MM.1S (cell line): Measurements from ENCODE around the gene ZNF446.

ENCODE experiments used
- EZH2 ChIP-seq: fragments of 300-600 bp; sonication (generic); optimal IDR thresholded peaks from 2 replicates; pipeline ENCODE3; 2017; ENCODE audit warnings: low read depth, mild to moderate bottlenecking, antibody characterized with exemption, low read length, mixed read lengths
- EZH2phosphoT487 ChIP-seq: fragments of 300-600 bp; sonication (generic); IDR thresholded peaks from 2 replicates; pipeline ENCODE4 v1.6.1; 2018; ENCODE audit warnings: antibody characterized with exemption, low read length
- TF ChIP-seq, protein P1 (sequence below): fragments of 300-600 bp; sonication (generic); IDR thresholded peaks from 2 replicates; pipeline ENCODE4 v1.5.1; 2016; ENCODE audit warnings: antibody characterized with exemption, low read length, mixed read lengths

DNA sequence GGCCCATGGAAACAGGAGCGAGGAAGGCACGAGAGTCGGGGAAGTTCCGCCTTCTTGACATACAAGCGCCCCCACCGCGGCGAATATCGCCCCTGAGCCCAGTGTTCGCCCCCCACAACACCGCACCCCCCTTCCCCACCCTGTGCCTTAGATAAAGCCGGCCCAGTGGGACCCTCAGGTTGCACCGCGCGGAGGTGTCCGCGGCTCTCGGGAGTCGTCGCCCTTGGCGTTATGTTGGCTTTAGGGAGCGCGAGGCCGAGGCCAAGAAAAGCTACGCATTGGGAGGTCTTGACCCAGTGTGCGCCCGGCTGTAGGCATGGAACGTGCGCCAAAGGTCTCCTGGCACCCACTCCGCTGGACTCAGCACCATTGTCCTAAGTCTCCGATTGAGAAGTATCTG, 35.6 kb upstream of the ZNF446 start:
- TF ChIP-seq, protein P1, sequence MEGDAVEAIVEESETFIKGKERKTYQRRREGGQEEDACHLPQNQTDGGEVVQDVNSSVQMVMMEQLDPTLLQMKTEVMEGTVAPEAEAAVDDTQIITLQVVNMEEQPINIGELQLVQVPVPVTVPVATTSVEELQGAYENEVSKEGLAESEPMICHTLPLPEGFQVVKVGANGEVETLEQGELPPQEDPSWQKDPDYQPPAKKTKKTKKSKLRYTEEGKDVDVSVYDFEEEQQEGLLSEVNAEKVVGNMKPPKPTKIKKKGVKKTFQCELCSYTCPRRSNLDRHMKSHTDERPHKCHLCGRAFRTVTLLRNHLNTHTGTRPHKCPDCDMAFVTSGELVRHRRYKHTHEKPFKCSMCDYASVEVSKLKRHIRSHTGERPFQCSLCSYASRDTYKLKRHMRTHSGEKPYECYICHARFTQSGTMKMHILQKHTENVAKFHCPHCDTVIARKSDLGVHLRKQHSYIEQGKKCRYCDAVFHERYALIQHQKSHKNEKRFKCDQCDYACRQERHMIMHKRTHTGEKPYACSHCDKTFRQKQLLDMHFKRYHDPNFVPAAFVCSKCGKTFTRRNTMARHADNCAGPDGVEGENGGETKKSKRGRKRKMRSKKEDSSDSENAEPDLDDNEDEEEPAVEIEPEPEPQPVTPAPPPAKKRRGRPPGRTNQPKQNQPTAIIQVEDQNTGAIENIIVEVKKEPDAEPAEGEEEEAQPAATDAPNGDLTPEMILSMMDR: no peak
- no peak for TF ChIP-seq EZH2
- no peak for TF ChIP-seq EZH2phosphoT487
